ENCODE data around the gene ESPN. TPM values are rescaled to one million over a fixed set of nuclear protein-coding genes. Genes with fewer than 3 reads are reported as not detected.
"Not testable (repeated sequence)": the region's sequence is repeated elsewhere in the genome, so short reads cannot be mapped to it uniquely, and the experiment has no call there.

ESPN gene
- polyA plus RNA-seq, 1 of the 3 experiments (the other 2 are of a cell fraction) = 0.33 TPM

GRCh38 chr1:6491966-6492365, 67.4 kb downstream of the ESPN start:
- no peaks in the 10 kb centered on the region for H3K9me2 ChIP-seq
- H3K4me2 ChIP-seq = peak overlapping the region; percentile 100
- H2AFZ ChIP-seq (ENCODE audit: low read depth) = peak overlapping the region; percentile 48; the same call in 1 of the 2 replicates
- ChIA-PET POLR2A (interaction anchor here (0.6 to 2.1 kb wide), 4 partner anchors 10 to 303 kb away, joined by 3 to 6 read pairs (median 4); no protein-coding TSS in a partner anchor), CTCF (interaction anchor here (1.0 to 16.2 kb wide), 6 partner anchors 14 to 246 kb away, joined by 3 to 439 read pairs (median 10); partner anchors contain the start of genes NOL9 and TAS1R1)
- H3K9me3 ChIP-seq = no peaks in the 10 kb centered on the region
- TF ChIP-seq RAD21 (IDR thresholded peaks at IDR 0.05; ENCODE audit: low read length) (no peak), RCOR1 (IDR thresholded peaks at IDR 0.05; ENCODE audit: low read length) (no peak), EZH2phosphoT487 (IDR thresholded peaks at IDR 0.05; ENCODE audit: borderline replicate concordance, low read depth) (no peak), IRF3 (IDR thresholded peaks at IDR 0.05; ENCODE audit: low read depth, low read length) (no peak), REST (IDR thresholded peaks at IDR 0.05; ENCODE audit: low read depth, low read length) (no peak), SIN3A (IDR thresholded peaks at IDR 0.05; ENCODE audit: borderline replicate concordance, low read depth, low read length) (no peak), NFIC (IDR thresholded peaks at IDR 0.05; ENCODE audit: borderline replicate concordance) (no peak), TEAD4 (IDR thresholded peaks at IDR 0.05; ENCODE audit: borderline replicate concordance, insufficient read depth) (no peak), PBX3 (IDR thresholded peaks at IDR 0.05) (no peak), FOXJ3 (CRISPR knock-in tag; IDR thresholded peaks at IDR 0.05) (no peak), MXI1 (IDR thresholded peaks at IDR 0.05; ENCODE audit: low read depth, low read length) (no peak), NRF1 (IDR thresholded peaks at IDR 0.05; ENCODE audit: low read depth, low read length) (no peak), MAX (IDR thresholded peaks at IDR 0.05; ENCODE audit: low read depth) (no peak), GATA2 (CRISPR knock-in tag; IDR thresholded peaks at IDR 0.05) (no peak), ELF1 (IDR thresholded peaks at IDR 0.05) (no peak)
- TF ChIP-seq, protein P1, sequence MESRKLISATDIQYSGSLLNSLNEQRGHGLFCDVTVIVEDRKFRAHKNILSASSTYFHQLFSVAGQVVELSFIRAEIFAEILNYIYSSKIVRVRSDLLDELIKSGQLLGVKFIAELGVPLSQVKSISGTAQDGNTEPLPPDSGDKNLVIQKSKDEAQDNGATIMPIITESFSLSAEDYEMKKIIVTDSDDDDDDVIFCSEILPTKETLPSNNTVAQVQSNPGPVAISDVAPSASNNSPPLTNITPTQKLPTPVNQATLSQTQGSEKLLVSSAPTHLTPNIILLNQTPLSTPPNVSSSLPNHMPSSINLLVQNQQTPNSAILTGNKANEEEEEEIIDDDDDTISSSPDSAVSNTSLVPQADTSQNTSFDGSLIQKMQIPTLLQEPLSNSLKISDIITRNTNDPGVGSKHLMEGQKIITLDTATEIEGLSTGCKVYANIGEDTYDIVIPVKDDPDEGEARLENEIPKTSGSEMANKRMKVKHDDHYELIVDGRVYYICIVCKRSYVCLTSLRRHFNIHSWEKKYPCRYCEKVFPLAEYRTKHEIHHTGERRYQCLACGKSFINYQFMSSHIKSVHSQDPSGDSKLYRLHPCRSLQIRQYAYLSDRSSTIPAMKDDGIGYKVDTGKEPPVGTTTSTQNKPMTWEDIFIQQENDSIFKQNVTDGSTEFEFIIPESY (IDR thresholded peaks at IDR 0.05; ENCODE audit: borderline replicate concordance, low read depth) = no peak
- WGBS (ENCODE audit: low lambda C conversion rate) = 78% methylated on average over 5 of the region's 10 CpGs
- no peaks in the 10 kb centered on the region for H4K20me1 ChIP-seq (ENCODE audit: insufficient read depth)
- peaks cover 32% of the 10 kb centered on the region; the same call in 1 of the 2 replicates for H3K79me2 ChIP-seq (ENCODE audit: insufficient read depth)
- DNase-seq = no peak
- H3F3A ChIP-seq (replicated peaks; ENCODE audit: insufficient read depth) = peaks cover 27% of the 10 kb centered on the region
- H3K36me3 ChIP-seq (replicated peaks in 1 of 2; ENCODE audit: control insufficient read depth in 1 of 2, insufficient read depth in 2 of 2, low read length in 1 of 2) = no peaks in the 10 kb centered on the region
- peak overlapping the region in 1 of 2 experiments; percentile 74; a peak in 2 of 4 replicates for H3K27ac ChIP-seq (ENCODE audit: low read depth in 2 of 2, low read length in 1 of 2)
- H3K4me3 ChIP-seq (ENCODE audit: low read depth in 2 of 2, low read length in 1 of 2) = no peak overlapping the region
- peak overlapping the region; percentile 6; the same call in 1 of the 2 replicates for H3K9ac ChIP-seq
- no peaks in the 10 kb centered on the region for H3K27me3 ChIP-seq (ENCODE audit: insufficient read depth)
- peaks cover 0 to 57% of the 10 kb centered on the region in 2 experiments; a peak in 2 of 4 replicates for H3K4me1 ChIP-seq (ENCODE audit: control insufficient read depth in 1 of 2, insufficient read depth in 2 of 2, low read depth in 1 of 2, low read length in 1 of 2)

- not testable (repeated sequence) for H3K27me3 ChIP-seq (ENCODE audit: insufficient read depth); H3K9ac ChIP-seq; H2AFZ ChIP-seq (ENCODE audit: low read depth); H4K20me1 ChIP-seq (ENCODE audit: insufficient read depth); H3K4me2 ChIP-seq; H3K9me2 ChIP-seq; H3K4me3 ChIP-seq (ENCODE audit: low read depth in 2 of 2, low read length in 1 of 2); H3K36me3 ChIP-seq (replicated peaks in 1 of 2; ENCODE audit: control insufficient read depth in 1 of 2, insufficient read depth in 2 of 2, low read length in 1 of 2); DNase-seq; H3K27ac ChIP-seq (ENCODE audit: low read depth in 2 of 2, low read length in 1 of 2); H3K9me3 ChIP-seq
- ChIA-PET CTCF (interaction anchor here (1.7 to 16.2 kb wide), 3 partner anchors 12 to 61 kb away, joined by 5 to 439 read pairs (median 211); partner anchors contain the start of genes NOL9 and TAS1R1), POLR2A (interaction anchor here (0.6 kb wide), 1 partner anchor 50 kb away, joined by 4 read pairs; no protein-coding TSS in a partner anchor)
- Histone ChIP-seq H3K79me2 (ENCODE audit: insufficient read depth) (peaks cover 29% of the 10 kb centered on the region; the same call in 1 of the 2 replicates), H3F3A (replicated peaks; ENCODE audit: insufficient read depth) (peaks cover 27% of the 10 kb centered on the region), H3K4me1 (ENCODE audit: control insufficient read depth in 1 of 2, insufficient read depth in 2 of 2, low read depth in 1 of 2, low read length in 1 of 2) (peaks cover 0 to 69% of the 10 kb centered on the region in 2 experiments; a peak in 2 of 4 replicates)
- 88% methylated on average over 4 of the region's 4 CpGs for WGBS (ENCODE audit: low lambda C conversion rate)
Observed at GRCh38 chr1:6493834-6494223, 69.3 kb downstream of the ESPN start.

Data from SK-N-SH (cell line).